ENCODE measurements around the gene MCM7. TPM values are rescaled to one million over a fixed set of nuclear protein-coding genes. Genes with fewer than 3 reads are reported as not detected.

MCM7 gene
- total and polyA plus RNA-seq, 2 of the 13 experiments (the other 11 are each of a cell fraction or from before 2014, with no cell fraction given) = 84.5 to 214 TPM

DNA sequence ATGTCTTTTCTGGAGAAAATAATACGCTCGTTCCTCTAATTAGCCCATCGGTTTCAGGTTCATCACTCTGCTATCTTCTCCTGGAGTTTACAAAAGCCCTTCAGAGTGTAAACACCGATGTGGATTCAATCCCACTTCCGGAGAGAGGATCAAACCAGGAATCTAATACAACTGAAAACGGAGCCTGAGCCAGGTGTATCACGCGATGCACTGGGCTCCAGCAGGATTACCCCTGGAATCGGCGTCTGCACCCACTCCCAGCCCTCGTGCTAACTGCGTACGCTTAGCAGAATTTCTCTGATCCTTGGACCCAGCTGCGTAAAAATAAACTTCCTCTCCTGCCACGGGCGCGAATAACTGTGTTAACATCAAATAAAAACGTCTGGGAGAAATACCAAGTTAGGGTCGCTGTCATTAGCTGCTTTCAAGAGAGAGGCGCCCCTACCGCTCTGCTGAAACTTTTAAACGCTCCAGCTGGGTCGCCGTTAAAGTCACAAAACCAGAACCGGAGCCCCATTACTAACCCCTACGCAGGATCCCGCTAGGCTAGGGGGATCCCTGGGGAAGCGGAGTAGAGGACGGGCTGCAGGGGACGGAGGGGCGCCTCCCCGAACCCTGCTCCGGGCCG is 20.2 kb downstream of the MCM7 start (continued):
- TF ChIP-seq, protein P1, sequence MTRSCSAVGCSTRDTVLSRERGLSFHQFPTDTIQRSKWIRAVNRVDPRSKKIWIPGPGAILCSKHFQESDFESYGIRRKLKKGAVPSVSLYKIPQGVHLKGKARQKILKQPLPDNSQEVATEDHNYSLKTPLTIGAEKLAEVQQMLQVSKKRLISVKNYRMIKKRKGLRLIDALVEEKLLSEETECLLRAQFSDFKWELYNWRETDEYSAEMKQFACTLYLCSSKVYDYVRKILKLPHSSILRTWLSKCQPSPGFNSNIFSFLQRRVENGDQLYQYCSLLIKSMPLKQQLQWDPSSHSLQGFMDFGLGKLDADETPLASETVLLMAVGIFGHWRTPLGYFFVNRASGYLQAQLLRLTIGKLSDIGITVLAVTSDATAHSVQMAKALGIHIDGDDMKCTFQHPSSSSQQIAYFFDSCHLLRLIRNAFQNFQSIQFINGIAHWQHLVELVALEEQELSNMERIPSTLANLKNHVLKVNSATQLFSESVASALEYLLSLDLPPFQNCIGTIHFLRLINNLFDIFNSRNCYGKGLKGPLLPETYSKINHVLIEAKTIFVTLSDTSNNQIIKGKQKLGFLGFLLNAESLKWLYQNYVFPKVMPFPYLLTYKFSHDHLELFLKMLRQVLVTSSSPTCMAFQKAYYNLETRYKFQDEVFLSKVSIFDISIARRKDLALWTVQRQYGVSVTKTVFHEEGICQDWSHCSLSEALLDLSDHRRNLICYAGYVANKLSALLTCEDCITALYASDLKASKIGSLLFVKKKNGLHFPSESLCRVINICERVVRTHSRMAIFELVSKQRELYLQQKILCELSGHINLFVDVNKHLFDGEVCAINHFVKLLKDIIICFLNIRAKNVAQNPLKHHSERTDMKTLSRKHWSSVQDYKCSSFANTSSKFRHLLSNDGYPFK (CRISPR knock-in tag; IDR thresholded peaks at IDR 0.05; ENCODE audit: borderline replicate concordance) = no peak
- no peak for TF ChIP-seq RBM22 (optimal IDR thresholded peaks at IDR 0.05; ENCODE audit: low read length)
- TF ChIP-seq, protein P2, sequence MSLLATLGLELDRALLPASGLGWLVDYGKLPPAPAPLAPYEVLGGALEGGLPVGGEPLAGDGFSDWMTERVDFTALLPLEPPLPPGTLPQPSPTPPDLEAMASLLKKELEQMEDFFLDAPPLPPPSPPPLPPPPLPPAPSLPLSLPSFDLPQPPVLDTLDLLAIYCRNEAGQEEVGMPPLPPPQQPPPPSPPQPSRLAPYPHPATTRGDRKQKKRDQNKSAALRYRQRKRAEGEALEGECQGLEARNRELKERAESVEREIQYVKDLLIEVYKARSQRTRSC (CRISPR knock-in tag; IDR thresholded peaks at IDR 0.05; ENCODE audit: low read depth) = 0 out of 2 replicates have a peak, but pooled peaks have one; percentile 4
- TF ChIP-seq, protein P3, sequence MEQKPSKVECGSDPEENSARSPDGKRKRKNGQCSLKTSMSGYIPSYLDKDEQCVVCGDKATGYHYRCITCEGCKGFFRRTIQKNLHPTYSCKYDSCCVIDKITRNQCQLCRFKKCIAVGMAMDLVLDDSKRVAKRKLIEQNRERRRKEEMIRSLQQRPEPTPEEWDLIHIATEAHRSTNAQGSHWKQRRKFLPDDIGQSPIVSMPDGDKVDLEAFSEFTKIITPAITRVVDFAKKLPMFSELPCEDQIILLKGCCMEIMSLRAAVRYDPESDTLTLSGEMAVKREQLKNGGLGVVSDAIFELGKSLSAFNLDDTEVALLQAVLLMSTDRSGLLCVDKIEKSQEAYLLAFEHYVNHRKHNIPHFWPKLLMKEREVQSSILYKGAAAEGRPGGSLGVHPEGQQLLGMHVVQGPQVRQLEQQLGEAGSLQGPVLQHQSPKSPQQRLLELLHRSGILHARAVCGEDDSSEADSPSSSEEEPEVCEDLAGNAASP (CRISPR knock-in tag; IDR thresholded peaks at IDR 0.05; ENCODE audit: borderline replicate concordance) = no peak
- TF ChIP-seq JARID2 (CRISPR knock-in tag; IDR thresholded peaks at IDR 0.05; ENCODE audit: insufficient replicate concordance) = no peak
- TF ChIP-seq, protein P4, sequence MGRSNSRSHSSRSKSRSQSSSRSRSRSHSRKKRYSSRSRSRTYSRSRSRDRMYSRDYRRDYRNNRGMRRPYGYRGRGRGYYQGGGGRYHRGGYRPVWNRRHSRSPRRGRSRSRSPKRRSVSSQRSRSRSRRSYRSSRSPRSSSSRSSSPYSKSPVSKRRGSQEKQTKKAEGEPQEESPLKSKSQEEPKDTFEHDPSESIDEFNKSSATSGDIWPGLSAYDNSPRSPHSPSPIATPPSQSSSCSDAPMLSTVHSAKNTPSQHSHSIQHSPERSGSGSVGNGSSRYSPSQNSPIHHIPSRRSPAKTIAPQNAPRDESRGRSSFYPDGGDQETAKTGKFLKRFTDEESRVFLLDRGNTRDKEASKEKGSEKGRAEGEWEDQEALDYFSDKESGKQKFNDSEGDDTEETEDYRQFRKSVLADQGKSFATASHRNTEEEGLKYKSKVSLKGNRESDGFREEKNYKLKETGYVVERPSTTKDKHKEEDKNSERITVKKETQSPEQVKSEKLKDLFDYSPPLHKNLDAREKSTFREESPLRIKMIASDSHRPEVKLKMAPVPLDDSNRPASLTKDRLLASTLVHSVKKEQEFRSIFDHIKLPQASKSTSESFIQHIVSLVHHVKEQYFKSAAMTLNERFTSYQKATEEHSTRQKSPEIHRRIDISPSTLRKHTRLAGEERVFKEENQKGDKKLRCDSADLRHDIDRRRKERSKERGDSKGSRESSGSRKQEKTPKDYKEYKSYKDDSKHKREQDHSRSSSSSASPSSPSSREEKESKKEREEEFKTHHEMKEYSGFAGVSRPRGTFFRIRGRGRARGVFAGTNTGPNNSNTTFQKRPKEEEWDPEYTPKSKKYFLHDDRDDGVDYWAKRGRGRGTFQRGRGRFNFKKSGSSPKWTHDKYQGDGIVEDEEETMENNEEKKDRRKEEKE (IDR thresholded peaks at IDR 0.05) = no peak
- no peak for TF ChIP-seq ZNF235 (CRISPR knock-in tag; IDR thresholded peaks at IDR 0.05; ENCODE audit: borderline replicate concordance)
- TF ChIP-seq KLF11 (CRISPR knock-in tag; IDR thresholded peaks at IDR 0.05) = no peak
- no peak for TF ChIP-seq ZNF556 (CRISPR knock-in tag; IDR thresholded peaks at IDR 0.05; ENCODE audit: borderline replicate concordance)
- TF ChIP-seq ZNF790 (CRISPR knock-in tag; IDR thresholded peaks at IDR 0.05; ENCODE audit: borderline replicate concordance) = no peak
- no peak for TF ChIP-seq ZNF326 (CRISPR knock-in tag; IDR thresholded peaks at IDR 0.05; ENCODE audit: borderline replicate concordance)
- TF ChIP-seq ZMAT3 (CRISPR knock-in tag; conservative IDR thresholded peaks at IDR 0.05) = no peak
- no peak for TF ChIP-seq HDAC6 (IDR thresholded peaks at IDR 0.05; ENCODE audit: low read depth, low read length)
- TF ChIP-seq, protein P5, sequence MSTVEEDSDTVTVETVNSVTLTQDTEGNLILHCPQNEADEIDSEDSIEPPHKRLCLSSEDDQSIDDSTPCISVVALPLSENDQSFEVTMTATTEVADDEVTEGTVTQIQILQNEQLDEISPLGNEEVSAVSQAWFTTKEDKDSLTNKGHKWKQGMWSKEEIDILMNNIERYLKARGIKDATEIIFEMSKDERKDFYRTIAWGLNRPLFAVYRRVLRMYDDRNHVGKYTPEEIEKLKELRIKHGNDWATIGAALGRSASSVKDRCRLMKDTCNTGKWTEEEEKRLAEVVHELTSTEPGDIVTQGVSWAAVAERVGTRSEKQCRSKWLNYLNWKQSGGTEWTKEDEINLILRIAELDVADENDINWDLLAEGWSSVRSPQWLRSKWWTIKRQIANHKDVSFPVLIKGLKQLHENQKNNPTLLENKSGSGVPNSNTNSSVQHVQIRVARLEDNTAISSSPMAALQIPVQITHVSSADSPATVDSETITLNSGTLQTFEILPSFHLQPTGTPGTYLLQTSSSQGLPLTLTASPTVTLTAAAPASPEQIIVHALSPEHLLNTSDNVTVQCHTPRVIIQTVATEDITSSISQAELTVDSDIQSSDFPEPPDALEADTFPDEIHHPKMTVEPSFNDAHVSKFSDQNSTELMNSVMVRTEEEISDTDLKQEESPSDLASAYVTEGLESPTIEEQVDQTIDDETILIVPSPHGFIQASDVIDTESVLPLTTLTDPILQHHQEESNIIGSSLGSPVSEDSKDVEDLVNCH (CRISPR knock-in tag; IDR thresholded peaks at IDR 0.05) = no peak
- TF ChIP-seq ETV6 (CRISPR knock-in tag; conservative IDR thresholded peaks at IDR 0.05) = no peak
- TF ChIP-seq TAF15 (IDR thresholded peaks at IDR 0.05; ENCODE audit: low read depth, low read length, poor library complexity, severe bottlenecking) = no peak
- TF ChIP-seq PRMT3 (CRISPR knock-in tag; IDR thresholded peaks at IDR 0.05; ENCODE audit: borderline replicate concordance, low read depth) = no peak
- TF ChIP-seq DR1 (CRISPR knock-in tag; IDR thresholded peaks at IDR 0.05) = no peak
- no peak for TF ChIP-seq EED (CRISPR knock-in tag; IDR thresholded peaks at IDR 0.05)

Measured in HepG2 (cell line).